Measurements from ENCODE around the gene KSR1. TPM values are rescaled to one million over a fixed set of nuclear protein-coding genes. Genes with fewer than 3 reads are reported as not detected.

Gene KSR1
- total RNA-seq, 1 experiment from 2014 or later, result 21.7 TPM

- in situ Hi-C loops (cut with HindIII; ENCODE audit: low pct_unique_long_range_greater_than_20kb, low sequenced_read_pairs), result no loop called here
- POLR2A ChIA-PET, result no interaction called here
- TF ChIP-seq POLR2AphosphoS5 (IDR thresholded peaks at IDR 0.05; ENCODE audit: low read depth, low read length), result no peak
- no peak for TF ChIP-seq CTCF (IDR thresholded peaks at IDR 0.05)
- no peak for TF ChIP-seq TCF7L2 (IDR thresholded peaks at IDR 0.05; ENCODE audit: low read depth, low read length)
- TF ChIP-seq REST (IDR thresholded peaks at IDR 0.05; ENCODE audit: insufficient read depth in 1 of 2, low read depth in 2 of 2, low read length in 1 of 2), result no peak
- no peak for TF ChIP-seq SIN3A (IDR thresholded peaks at IDR 0.05; ENCODE audit: borderline replicate concordance, insufficient read depth, low read depth, low read length)
Observed at GRCh38 chr17:27512511-27513346, 56.5 kb downstream of the KSR1 start.

GRCh38 chr17:27513849-27514248 is 57.6 kb downstream of the KSR1 start:
- CTCF ChIA-PET, result no interaction called here
- Histone ChIP-seq H3K36me3 (ENCODE audit: control insufficient read depth, insufficient read depth, low read length) (no peaks in the 10 kb centered on the region), H3K4me1 (ENCODE audit: control insufficient read depth, insufficient read depth, low read length) (no peaks in the 10 kb centered on the region), H3K27ac (ENCODE audit: low read length) (no peak overlapping the region), H3K27me3 (ENCODE audit: control insufficient read depth, insufficient read depth, low read length) (no peaks in the 10 kb centered on the region), H3K4me3 (ENCODE audit: low read depth in 2 of 2, low read length in 2 of 2) (no peak overlapping the region), H3K9me3 (ENCODE audit: control insufficient read depth, insufficient read depth, low read depth, low read length) (no peaks in the 10 kb centered on the region)
- no TSS peak for BruUV-seq (replicated peaks)
- DNase-seq (ENCODE audit: low read depth, low spot score) (no peak), ATAC-seq (no peak)
- TF ChIP-seq REST (IDR thresholded peaks at IDR 0.05; ENCODE audit: insufficient read depth in 1 of 2, low read depth in 2 of 2, low read length in 1 of 2) (no peak), TCF7L2 (IDR thresholded peaks at IDR 0.05; ENCODE audit: low read depth, low read length) (no peak), CTCF (IDR thresholded peaks at IDR 0.05) (no peak), SIN3A (IDR thresholded peaks at IDR 0.05; ENCODE audit: borderline replicate concordance, insufficient read depth, low read depth, low read length) (no peak), POLR2AphosphoS5 (IDR thresholded peaks at IDR 0.05; ENCODE audit: low read depth, low read length) (no peak)
- intact Hi-C loops (cut with micrococcal nuclease; ENCODE audit: unreplicated experiment) (no loop called here), in situ Hi-C loops (cut with HindIII; ENCODE audit: low pct_unique_long_range_greater_than_20kb, low sequenced_read_pairs) (no loop called here)
- POLR2A ChIA-PET, result no interaction called here

More at GRCh38 chr17:27512511-27513346, 56.5 kb downstream of the KSR1 start:
- CTCF ChIA-PET, result no interaction called here
- no peak for DNase-seq (ENCODE audit: low read depth, low spot score)
- BruUV-seq (replicated peaks), result no TSS peak
- ATAC-seq, result no peak
- no peak overlapping the region for H3K4me3 ChIP-seq (ENCODE audit: low read depth in 2 of 2, low read length in 2 of 2)
- no peaks in the 10 kb centered on the region for H3K27me3 ChIP-seq (ENCODE audit: control insufficient read depth, insufficient read depth, low read length)
- no peaks in the 10 kb centered on the region for H3K36me3 ChIP-seq (ENCODE audit: control insufficient read depth, insufficient read depth, low read length)
- no peaks in the 10 kb centered on the region for H3K4me1 ChIP-seq (ENCODE audit: control insufficient read depth, insufficient read depth, low read length)
- no peak overlapping the region for H3K27ac ChIP-seq (ENCODE audit: low read length)
- intact Hi-C loops (cut with micrococcal nuclease; ENCODE audit: unreplicated experiment), result no loop called here
- no peaks in the 10 kb centered on the region for H3K9me3 ChIP-seq (ENCODE audit: control insufficient read depth, insufficient read depth, low read depth, low read length)

Data from Panc1 (cell line).